NCI-H187 (cell line): ENCODE results near the gene OGFOD3.
A peak's percentile ranks its signal among the peaks of the same experiment; 100 is the strongest.
"Not testable (repeated sequence)": the region's sequence is repeated elsewhere in the genome, so short reads cannot be mapped to it uniquely, and the experiment has no call there.

Experiments
- DNase-seq, 2 experiments: peaks; one replicate each; lab custom pipeline; 2025; lab: John Stamatoyannopoulos, UW

Gene OGFOD3

GRCh38 chr17:82374626-82375331 is 43.6 kb downstream of the OGFOD3 start:
- no peak for DNase-seq

- no peak for DNase-seq
Measured at GRCh38 chr17:82373731-82374625, 44.4 kb downstream of the OGFOD3 start.

- not testable (repeated sequence) for DNase-seq
Measured at GRCh38 chr17:82373072-82373452, 45.3 kb downstream of the OGFOD3 start.

GRCh38 chr17:82372249-82373071 is 45.9 kb downstream of the OGFOD3 start:
- no peak for DNase-seq

- DNase-seq, result no peak
Measured at GRCh38 chr17:82371333-82372248, 46.8 kb downstream of the OGFOD3 start, which contains the start of gene UTS2R. TSS of gene UTS2R (plus strand) at chr17:82371765. CDS start at chr17:82374325, 2,560 bp downstream.

GRCh38 chr17:82370471-82371332 is 47.7 kb downstream of the OGFOD3 start:
- no peak for DNase-seq

- no peak for DNase-seq
Measured at GRCh38 chr17:82369211-82369610, 49.2 kb downstream of the OGFOD3 start.

GRCh38 chr17:82367724-82368524 is 50.5 kb downstream of the OGFOD3 start:
- DNase-seq, result no peak

- DNase-seq, result peak; percentile 74 to 83
Measured at GRCh38 chr17:82366749-82367148, 51.6 kb downstream of the OGFOD3 start.

GRCh38 chr17:82365606-82366295 is 52.6 kb downstream of the OGFOD3 start:
- no peak for DNase-seq

- no peak for DNase-seq
Measured at GRCh38 chr17:82361885-82362633, 56.3 kb downstream of the OGFOD3 start.

GRCh38 chr17:82359451-82360074 is 58.8 kb downstream of the OGFOD3 start:
- DNase-seq, result not testable (repeated sequence)

GRCh38 chr17:82358465-82359350 is 59.7 kb downstream of the OGFOD3 start, which contains the start of gene TEX19:
TSS of gene TEX19 (plus strand) at chr17:82359247. CDS start at chr17:82362151, 2,904 bp downstream.
- no peak for DNase-seq

GRCh38 chr17:82357394-82357793 is 61.0 kb downstream of the OGFOD3 start:
- DNase-seq, result no peak

GRCh38 chr17:82356845-82357355 is 61.5 kb downstream of the OGFOD3 start:
- DNase-seq, result peak; percentile 21 to 39
